Measurements from ENCODE around the gene TMEM200A. TPM values are rescaled to one million over a fixed set of nuclear protein-coding genes. Genes with fewer than 3 reads are reported as not detected.

Gene TMEM200A
- total RNA-seq, 3 donors from 2014 or later (not counting 1 experiment from before 2014, with no cell fraction given): 0.16 to 0.52 (median 0.50) TPM

GRCh38 chr6:130467146-130468050, 101.6 kb downstream of the TMEM200A start:
- Mint-ChIP-seq H3K9me3 (peaks cover 0 to 2% of the 10 kb centered on the region in 2 donors), H3K4me1 (peaks cover 14% of the 10 kb centered on the region in 2 donors), H3K27me3 (ENCODE audit: low read depth in 2 of 2) (no peaks in the 10 kb centered on the region), H3K4me3 (no peak overlapping the region), H3K36me3 (no peaks in the 10 kb centered on the region), H3K27ac (no peak overlapping the region)
- peak overlapping the region; percentile 14 for H3K27ac ChIP-seq (ENCODE audit: low read length)
- ATAC-seq: peak in 2 of 3 donors; percentile 49 to 79
- no peak overlapping the region for H3K4me3 ChIP-seq (ENCODE audit: low read length)
- peak in 1 of 2 donors; percentile 30 for DNase-seq
- WGBS (ENCODE audit: insufficient coverage): 58% methylated on average over 1 of the region's 1 CpG
- H3K4me1 ChIP-seq (ENCODE audit: control insufficient read depth, insufficient read depth, low read length): peaks cover 21% of the 10 kb centered on the region
- no peaks in the 10 kb centered on the region for H3K27me3 ChIP-seq (ENCODE audit: control insufficient read depth, insufficient read depth, low read length)
- no peaks in the 10 kb centered on the region for H3K9me3 ChIP-seq (ENCODE audit: control insufficient read depth, insufficient read depth, low read length)
- TF ChIP-seq CTCF (IDR thresholded peaks at IDR 0.05): no peak
- intact Hi-C loops (cut with micrococcal nuclease): no loop called here
- H3K36me3 ChIP-seq (ENCODE audit: control insufficient read depth, insufficient read depth, low read length): no peaks in the 10 kb centered on the region

- WGBS (ENCODE audit: insufficient coverage): 88% methylated on average over 7 of the region's 7 CpGs
- no peak for ATAC-seq
- no peaks in the 10 kb centered on the region for H3K9me3 Mint-ChIP-seq
- DNase-seq: no peak
- H3K27ac Mint-ChIP-seq: no peak overlapping the region
- intact Hi-C loops (cut with micrococcal nuclease): no loop called here
- H3K36me3 Mint-ChIP-seq: no peaks in the 10 kb centered on the region
- Histone ChIP-seq H3K9me3 (ENCODE audit: control insufficient read depth, insufficient read depth, low read length) (no peaks in the 10 kb centered on the region), H3K36me3 (ENCODE audit: control insufficient read depth, insufficient read depth, low read length) (no peaks in the 10 kb centered on the region), H3K27ac (ENCODE audit: low read length) (no peak overlapping the region), H3K4me3 (ENCODE audit: low read length) (no peak overlapping the region), H3K4me1 (ENCODE audit: control insufficient read depth, insufficient read depth, low read length) (peaks cover 16% of the 10 kb centered on the region), H3K27me3 (ENCODE audit: control insufficient read depth, insufficient read depth, low read length) (no peaks in the 10 kb centered on the region)
- H3K4me3 Mint-ChIP-seq: no peak overlapping the region
- TF ChIP-seq CTCF (IDR thresholded peaks at IDR 0.05): no peak
- no peaks in the 10 kb centered on the region for H3K27me3 Mint-ChIP-seq (ENCODE audit: low read depth in 2 of 2)
- peaks cover 9 to 14% of the 10 kb centered on the region in 2 donors for H3K4me1 Mint-ChIP-seq
Measured at GRCh38 chr6:130470766-130471165, 104.9 kb downstream of the TMEM200A start.

- Mint-ChIP-seq H3K9me3 (no peaks in the 10 kb centered on the region), H3K4me1 (no peaks in the 10 kb centered on the region), H3K36me3 (no peaks in the 10 kb centered on the region), H3K4me3 (no peak overlapping the region), H3K27me3 (ENCODE audit: low read depth in 2 of 2) (no peaks in the 10 kb centered on the region), H3K27ac (no peak overlapping the region)
- Histone ChIP-seq H3K36me3 (ENCODE audit: control insufficient read depth, insufficient read depth, low read length) (no peaks in the 10 kb centered on the region), H3K27ac (ENCODE audit: low read length) (no peak overlapping the region), H3K9me3 (ENCODE audit: control insufficient read depth, insufficient read depth, low read length) (no peaks in the 10 kb centered on the region), H3K4me3 (ENCODE audit: low read length) (no peak overlapping the region), H3K4me1 (ENCODE audit: control insufficient read depth, insufficient read depth, low read length) (no peaks in the 10 kb centered on the region), H3K27me3 (ENCODE audit: control insufficient read depth, insufficient read depth, low read length) (no peaks in the 10 kb centered on the region)
- no peak for TF ChIP-seq CTCF (IDR thresholded peaks at IDR 0.05)
- DNase-seq (no peak), ATAC-seq (no peak)
- 85% methylated on average over 4 of the region's 5 CpGs for WGBS (ENCODE audit: insufficient coverage)
- intact Hi-C loops (cut with micrococcal nuclease): no loop called here
Measured at GRCh38 chr6:130473886-130474285, 108.1 kb downstream of the TMEM200A start.

Measured in natural killer cell (primary cell).